Ecto neural progenitor cell (in vitro differentiated cells): Measurements from ENCODE around the gene EVA1A.

ENCODE experiments used
- DNase-seq: peaks from one replicate; pipeline ENCODE4 v3.0.0-alpha.2; 2018; ENCODE audit warnings: low spot score

EVA1A gene

GRCh38 chr2:75560768-75561565 is at the start of gene EVA1A:
EVA1A (minus strand) TSS chr2:75560939; CDS start chr2:75518140, 42,799 bp downstream.
- peak; percentile 76 for DNase-seq

- no peak for DNase-seq
Measured at GRCh38 chr2:75609937-75610508, 49.3 kb upstream of the EVA1A start.

- no peak for DNase-seq
Measured at GRCh38 chr2:75609334-75609689, 48.6 kb upstream of the EVA1A start.

- peak; percentile 84 for DNase-seq
Measured at GRCh38 chr2:75608684-75609333, 48.1 kb upstream of the EVA1A start.

- no peak for DNase-seq
Measured at GRCh38 chr2:75607988-75608683, 47.4 kb upstream of the EVA1A start.

GRCh38 chr2:75607400-75607798 is 46.7 kb upstream of the EVA1A start:
- DNase-seq, result no peak

GRCh38 chr2:75606761-75607399 is 46.1 kb upstream of the EVA1A start:
- DNase-seq, result no peak

- DNase-seq, result no peak
Measured at GRCh38 chr2:75605770-75606529, 45.2 kb upstream of the EVA1A start.

- no peak for DNase-seq
Measured at GRCh38 chr2:75604484-75604883, 43.7 kb upstream of the EVA1A start.

GRCh38 chr2:75603477-75603876 is 42.7 kb upstream of the EVA1A start:
- no peak for DNase-seq

- no peak for DNase-seq
Measured at GRCh38 chr2:75602724-75603342, 42.1 kb upstream of the EVA1A start.

GRCh38 chr2:75600461-75601011 is 39.8 kb upstream of the EVA1A start:
- no peak for DNase-seq

GRCh38 chr2:75598589-75599155 is 37.9 kb upstream of the EVA1A start:
- no peak for DNase-seq

- DNase-seq, result no peak
Measured at GRCh38 chr2:75597949-75598348, 37.2 kb upstream of the EVA1A start.

- DNase-seq, result no peak
Measured at GRCh38 chr2:75596784-75597183, 36.0 kb upstream of the EVA1A start.

- no peak for DNase-seq
Measured at GRCh38 chr2:75595541-75596395, 35.0 kb upstream of the EVA1A start.

GRCh38 chr2:75594596-75594995 is 33.9 kb upstream of the EVA1A start:
- DNase-seq, result no peak

GRCh38 chr2:75592888-75593287 is 32.1 kb upstream of the EVA1A start:
- DNase-seq, result no peak

- no peak for DNase-seq
Measured at GRCh38 chr2:75592030-75592429, 31.3 kb upstream of the EVA1A start.
